ENCODE measurements around the gene CYBB.

CYBB gene

DNA sequence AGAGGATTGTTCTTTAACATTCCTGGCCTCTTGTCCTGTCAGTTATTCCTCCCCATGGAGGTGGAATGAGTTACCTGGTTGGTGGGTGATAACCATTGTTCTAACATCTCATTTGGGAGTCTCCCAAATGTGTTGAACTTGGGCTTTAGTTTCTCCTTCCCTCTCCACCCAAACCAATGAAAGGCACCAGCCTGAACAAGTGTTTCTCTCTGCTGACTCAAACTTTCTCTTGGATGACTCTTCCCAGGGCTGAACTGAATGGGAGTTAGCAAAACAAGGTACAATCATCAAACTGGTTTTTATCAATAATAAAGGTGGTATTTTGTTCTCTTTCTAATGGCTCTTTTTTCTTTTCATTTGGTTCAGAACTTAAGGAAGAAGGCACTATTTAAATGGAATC is 64.8 kb downstream of the CYBB start:
- no peak for DNase-seq (ENCODE audit: low read depth)

GRCh38 chrX:37846141-37846540 is 66.3 kb downstream of the CYBB start:
- no peak for DNase-seq (ENCODE audit: low read depth)

DNA sequence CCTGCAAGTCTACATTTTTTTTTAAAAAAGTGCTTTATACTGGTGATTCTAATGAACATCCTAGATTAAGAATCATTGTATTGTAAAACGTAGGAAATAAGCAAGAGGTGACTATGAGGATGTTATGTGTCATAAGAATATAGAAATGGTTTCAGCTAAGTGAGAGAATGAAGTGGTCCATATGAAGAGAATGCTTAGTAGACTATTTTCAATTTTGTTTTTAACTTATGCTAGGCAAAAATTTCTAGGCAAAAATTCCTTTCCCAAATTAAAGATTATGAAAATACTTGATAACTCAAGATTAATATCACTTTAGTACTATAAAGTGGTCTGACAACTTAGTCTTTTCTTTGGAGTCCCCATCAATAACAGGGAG is 66.7 kb downstream of the CYBB start:
- DNase-seq (ENCODE audit: low read depth), result no peak

- peak; percentile 58 for DNase-seq (ENCODE audit: low read depth)
These were observed 67.3 kb downstream of the CYBB start, which contains the start of gene DYNLT3 for GRCh38 chrX:37846934-37847732. TSS of gene DYNLT3 (minus strand) at chrX:37847571. CDS start at chrX:37847510, 61 bp downstream.

DNA sequence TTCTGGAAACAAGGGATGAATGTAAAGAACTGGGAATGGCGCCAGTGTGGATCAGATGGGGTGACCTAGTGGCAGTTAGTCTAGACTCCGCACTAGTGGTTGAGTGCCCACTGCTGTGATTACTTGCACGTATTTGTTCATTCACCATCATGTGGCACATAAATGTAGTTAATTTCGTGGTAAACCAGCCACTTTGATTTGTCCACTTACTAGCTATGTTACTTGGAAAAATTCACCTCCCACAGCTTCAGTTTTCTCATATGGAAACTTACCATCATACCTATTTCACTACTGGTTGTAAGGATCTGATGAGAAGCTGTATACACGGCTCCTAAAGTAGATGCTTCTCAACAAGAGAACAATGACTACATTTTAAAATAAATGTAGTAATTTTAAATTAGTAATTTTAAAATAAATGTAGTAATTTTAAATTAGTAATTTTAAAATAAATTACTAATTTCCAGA is 67.9 kb downstream of the CYBB start:
- DNase-seq (ENCODE audit: low read depth), result no peak

DNA sequence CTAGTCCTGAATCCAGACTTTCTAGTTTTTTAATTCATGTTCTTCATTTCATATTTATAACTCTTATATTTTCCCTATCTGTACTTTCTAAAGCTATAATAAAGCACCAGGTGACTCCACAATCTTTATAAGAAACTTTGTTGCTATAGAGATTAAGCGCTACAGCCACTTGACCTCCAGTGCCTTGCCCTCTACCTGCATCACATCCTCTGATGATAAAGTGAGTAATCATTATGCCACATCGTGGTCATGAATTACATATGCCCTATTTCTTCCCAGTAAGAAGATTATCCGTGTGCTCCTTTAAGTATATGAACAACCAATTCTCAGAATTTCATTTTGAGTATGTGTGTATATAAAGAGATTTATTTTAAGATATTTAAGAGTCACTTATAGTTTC is 74.3 kb downstream of the CYBB start:
- DNase-seq (ENCODE audit: low read depth), result no peak

DNA sequence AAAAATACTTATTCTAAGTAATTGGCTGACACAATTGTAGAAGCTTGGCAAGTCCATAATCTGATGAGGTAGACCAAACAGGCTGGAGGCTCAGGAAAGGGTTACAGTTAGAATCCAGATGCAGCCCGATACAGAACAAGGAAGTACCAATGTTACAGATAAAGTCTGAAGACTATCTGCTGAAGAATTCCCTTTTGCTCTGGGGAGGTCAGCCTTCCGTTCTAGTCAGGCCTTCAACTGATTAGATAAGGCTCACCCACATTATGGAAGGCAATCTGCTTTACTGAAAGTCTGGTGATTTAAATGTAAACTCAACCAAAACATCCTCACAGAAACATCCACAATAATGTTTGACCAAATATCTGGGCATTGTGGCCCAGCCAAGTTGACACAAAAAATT is 74.9 kb downstream of the CYBB start:
- DNase-seq (ENCODE audit: low read depth), result no peak

DNA sequence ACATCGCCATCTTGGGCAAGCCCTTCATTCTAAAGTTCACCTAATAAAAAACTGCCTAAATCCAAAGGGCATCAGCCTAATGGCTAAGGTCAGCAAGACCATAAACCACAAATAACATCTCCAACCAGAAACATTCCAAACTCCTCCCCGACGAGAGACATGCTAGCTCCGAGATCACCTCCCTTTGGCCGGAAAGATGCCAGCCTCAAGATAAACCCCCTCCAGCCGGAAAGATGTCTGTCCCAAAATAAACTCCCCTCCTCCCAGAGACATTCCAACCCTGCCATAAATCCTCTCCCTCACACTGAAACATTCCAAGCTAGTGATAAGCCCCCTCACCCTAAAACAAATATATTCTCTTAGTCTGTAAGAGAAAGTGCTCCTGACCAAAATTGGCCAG is 80.9 kb downstream of the CYBB start:
- no peak for DNase-seq (ENCODE audit: low read depth)

DNA sequence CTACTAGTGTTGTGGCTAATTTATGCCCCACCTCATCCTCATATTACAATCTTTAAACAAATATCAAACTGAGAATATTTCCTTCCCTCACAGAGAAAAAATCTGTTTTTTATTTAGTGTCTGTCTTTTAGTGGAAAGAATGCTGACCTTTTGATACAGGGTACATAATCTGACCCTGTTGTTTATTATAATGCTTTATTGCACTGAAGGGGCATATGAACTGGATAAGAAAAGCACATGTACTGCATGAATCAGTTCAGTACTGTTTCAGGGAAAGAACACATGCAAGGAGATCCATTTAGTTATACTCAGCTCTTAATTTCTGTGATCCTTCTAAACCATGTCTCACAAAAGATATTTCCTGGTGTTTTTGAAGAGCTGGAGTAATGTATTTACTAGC is 83.0 kb downstream of the CYBB start:
- no peak for DNase-seq (ENCODE audit: low read depth)

Measured in activated T-cell treated with anti-CD3 and anti-CD28 coated beads for 24 hours (primary cell).